CD4-positive, alpha-beta T cell treated with Interleukin-15 for 1 hour (primary cell): ENCODE measurements around the gene TRAPPC2.
"Not testable (repeated sequence)": the region's sequence is repeated elsewhere in the genome, so short reads cannot be mapped to it uniquely, and the experiment has no call there.

ENCODE experiments used
- DNase-seq: peaks from one replicate; pipeline ENCODE4 v3.0.0-alpha.2; 2020

The TRAPPC2 gene

GRCh38 chrX:13742397-13743176 lies 8.2 kb upstream of the TRAPPC2 start:
- DNase-seq: peak; percentile 66

- no peak for DNase-seq
Measured at GRCh38 chrX:13741695-13742094, 7.3 kb upstream of the TRAPPC2 start.

- DNase-seq: no peak
Measured at GRCh38 chrX:13733506-13733905, 914 bp downstream of the TRAPPC2 start.

GRCh38 chrX:13732246-13733067 lies 2.0 kb downstream of the TRAPPC2 start:
- DNase-seq: no peak

- DNase-seq: not testable (repeated sequence)
Measured at GRCh38 chrX:13730523-13730922, 3.9 kb downstream of the TRAPPC2 start.

- not testable (repeated sequence) for DNase-seq
Measured at GRCh38 chrX:13726583-13726982, 7.8 kb downstream of the TRAPPC2 start.

- peak; percentile 63 for DNase-seq
Measured at GRCh38 chrX:13724878-13725277, 9.5 kb downstream of the TRAPPC2 start.

- no peak for DNase-seq
Measured at GRCh38 chrX:13721819-13722519, 12.5 kb downstream of the TRAPPC2 start.

- DNase-seq: no peak
Measured at GRCh38 chrX:13721371-13721770, 13.0 kb downstream of the TRAPPC2 start.

- DNase-seq: peak; percentile 38
Measured at GRCh38 chrX:13719192-13719856, 15.1 kb downstream of the TRAPPC2 start.

- no peak for DNase-seq
Measured at GRCh38 chrX:13717700-13718472, 16.5 kb downstream of the TRAPPC2 start.

- peak; percentile 64 for DNase-seq
Measured at GRCh38 chrX:13716905-13717304, 17.5 kb downstream of the TRAPPC2 start.

- DNase-seq: no peak
Measured at GRCh38 chrX:13716455-13716854, 18.0 kb downstream of the TRAPPC2 start.

- DNase-seq: no peak
Measured at GRCh38 chrX:13711141-13711540, 23.3 kb downstream of the TRAPPC2 start.

- no peak for DNase-seq
Measured at GRCh38 chrX:13703589-13703988, 30.8 kb downstream of the TRAPPC2 start.

GRCh38 chrX:13703135-13703534 lies 31.3 kb downstream of the TRAPPC2 start:
- no peak for DNase-seq

GRCh38 chrX:13702111-13702789 lies 32.2 kb downstream of the TRAPPC2 start:
- DNase-seq: no peak

- no peak for DNase-seq
Measured at GRCh38 chrX:13700380-13700779, 34.0 kb downstream of the TRAPPC2 start.

- DNase-seq: no peak
Measured at GRCh38 chrX:13699183-13699826, 35.1 kb downstream of the TRAPPC2 start.

GRCh38 chrX:13698432-13698831 lies 36.0 kb downstream of the TRAPPC2 start:
- no peak for DNase-seq

- no peak for DNase-seq
Measured at GRCh38 chrX:13697976-13698375, 36.4 kb downstream of the TRAPPC2 start.
